NT2/D1 (cell line): ENCODE results near the gene FAM237B.

Experiments used
- SUZ12 ChIP-seq: IDR thresholded peaks from 2 replicates; pipeline ENCODE4 v1.6.1; 2011; ENCODE audit not compliant: insufficient read length, insufficient read depth; ENCODE audit errors: extremely low read depth
- ZNF274 ChIP-seq: IDR thresholded peaks from 2 replicates; pipeline ENCODE4 v1.6.1; 2011; ENCODE audit warnings: mild to moderate bottlenecking, low read depth, low read length

DNA sequence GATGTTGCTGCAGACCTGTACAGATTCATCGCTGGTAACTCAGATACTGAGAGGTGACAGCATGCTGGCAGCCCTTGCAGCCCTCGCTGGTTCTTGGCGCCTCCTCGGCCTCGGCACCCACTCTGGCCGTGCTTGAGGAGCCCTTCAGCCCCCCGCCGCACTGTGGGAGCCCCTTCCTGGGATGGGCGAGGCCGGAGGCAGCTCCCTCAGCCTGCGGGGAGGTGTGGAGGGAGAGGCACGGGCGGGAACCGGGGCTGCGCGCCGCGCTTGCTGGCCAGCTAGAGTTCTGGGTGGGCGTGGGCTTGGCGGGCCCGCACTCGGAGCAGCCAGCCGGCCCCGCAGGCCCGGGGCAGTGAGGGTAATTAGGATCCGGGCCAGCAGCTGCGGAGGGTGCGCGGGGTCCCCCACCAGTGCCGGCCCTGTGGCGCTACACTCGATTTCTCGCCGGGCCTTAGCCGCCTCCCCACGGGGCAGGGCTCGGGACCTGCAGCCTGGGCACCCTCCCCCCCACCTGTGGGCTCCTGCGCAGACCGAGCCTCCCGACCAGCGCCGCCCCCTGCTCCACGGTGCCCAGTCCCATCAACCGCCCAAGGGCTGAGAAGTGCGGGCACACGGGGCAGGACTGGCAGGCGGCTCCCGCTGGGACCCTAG is 13.2 kb upstream of the FAM237B start:
- no peak for TF ChIP-seq ZNF274
- no peak for TF ChIP-seq SUZ12
